ENCODE data around the gene INSR. TPM values are rescaled to one million over a fixed set of nuclear protein-coding genes. Genes with fewer than 3 reads are reported as not detected.

INSR gene
- total and polyA plus RNA-seq, 2 of the 8 experiments (the other 6 are each of a cell fraction or from before 2014, with no cell fraction given): 13.1 to 48.7 TPM

GRCh38 chr19:7265963-7266362 is 28.3 kb downstream of the INSR start (continued):
- no peak for TF ChIP-seq CHD7 (IDR thresholded peaks at IDR 0.05; ENCODE audit: insufficient replicate concordance, low read length)
- TF ChIP-seq EGR1 (IDR thresholded peaks at IDR 0.05; ENCODE audit: borderline replicate concordance, low read depth, low read length): no peak
- TF ChIP-seq RXRA (IDR thresholded peaks at IDR 0.05; ENCODE audit: insufficient read depth, low read depth, low read length): no peak
- no peak for TF ChIP-seq KDM4A (IDR thresholded peaks at IDR 0.05; ENCODE audit: low read depth, low read length, severe bottlenecking)
- no peak for TF ChIP-seq SUZ12 (IDR thresholded peaks at IDR 0.05; ENCODE audit: low read length)
- no peak for TF ChIP-seq HDAC6 (IDR thresholded peaks at IDR 0.05; ENCODE audit: low read depth, low read length)
- no peak for TF ChIP-seq SP1 (IDR thresholded peaks at IDR 0.05; ENCODE audit: low read depth, low read length)
- TF ChIP-seq MAFK (IDR thresholded peaks at IDR 0.05; ENCODE audit: low read depth, low read length): no peak
- no peak for TF ChIP-seq ZNF274 (IDR thresholded peaks at IDR 0.05; ENCODE audit: borderline replicate concordance, extremely low read depth, low read length)
- no peak for TF ChIP-seq CHD2 (IDR thresholded peaks at IDR 0.05; ENCODE audit: low read length)
- no peak for TF ChIP-seq RAD21 (IDR thresholded peaks at IDR 0.05 in 1 of 2, conservative IDR thresholded peaks at IDR 0.05 in 1 of 2; ENCODE audit: low read depth in 2 of 2, low read length in 2 of 2)
- TF ChIP-seq CBX8 (IDR thresholded peaks at IDR 0.05; ENCODE audit: borderline replicate concordance, low read depth, low read length): no peak

All from H1 (cell line).